HEK293T (cell line): ENCODE results near the gene LUC7L2.

Source experiments
- CTCF ChIA-PET: fragments of 350-600 bp; formaldehyde crosslinking; extraction: SDS; loops from one replicate; lab custom pipeline; 2021; ENCODE audit warnings: antibody characterized with exemption, inconsistent platforms; lab: Yijun Ruan, JAX
- POLR2A ChIA-PET: fragments of 350-600 bp; formaldehyde crosslinking; extraction: SDS; loops from one replicate; lab custom pipeline; 2020; ENCODE audit warnings: antibody characterized with exemption, inconsistent platforms; lab: Yijun Ruan, JAX
- DNase-seq: peaks from one replicate; pipeline ENCODE4 v3.0.0; 2012; ENCODE audit warnings: mixed read lengths; ENCODE audit errors: extremely low spot score
- ARNT ChIP-seq: fragments of 450-650 bp; IDR thresholded peaks from 2 replicates; pipeline ENCODE4 v1.6.1; 2017; ENCODE audit warnings: mild to moderate bottlenecking
- BHLHE40 ChIP-seq: fragments of 450-650 bp; IDR thresholded peaks from 2 replicates; pipeline ENCODE4 v1.6.1; 2016; ENCODE audit warnings: mild to moderate bottlenecking, moderate library complexity, borderline replicate concordance
- CTBP1 ChIP-seq: fragments of 450-650 bp; IDR thresholded peaks from 2 replicates; pipeline ENCODE4 v1.6.1; 2016; ENCODE audit warnings: borderline replicate concordance
- ELF4 ChIP-seq: fragments of 450-650 bp; IDR thresholded peaks from 2 replicates; pipeline ENCODE4 v1.6.1; 2017; ENCODE audit warnings: antibody characterized with exemption
- FOXA1 ChIP-seq: fragments of 450-650 bp; IDR thresholded peaks from 2 replicates; pipeline ENCODE4 v1.6.1; 2016; ENCODE audit warnings: mild to moderate bottlenecking
- FOXK2 ChIP-seq: fragments of 450-650 bp; IDR thresholded peaks from 2 replicates; pipeline ENCODE4 v1.6.1; 2016; ENCODE audit warnings: mild to moderate bottlenecking
- FOXM1 ChIP-seq: fragments of 450-650 bp; IDR thresholded peaks from 2 replicates; pipeline ENCODE4 v1.6.1; 2017; ENCODE audit warnings: mild to moderate bottlenecking, borderline replicate concordance
- HDGF ChIP-seq: fragments of 450-650 bp; IDR thresholded peaks from 2 replicates; pipeline ENCODE4 v1.6.1; 2017; ENCODE audit warnings: antibody characterized with exemption, borderline replicate concordance
- L3MBTL2 ChIP-seq: fragments of 450-650 bp; conservative IDR thresholded peaks from 2 replicates; pipeline ENCODE4 v1.6.1; 2016; ENCODE audit warnings: mild to moderate bottlenecking
- LEF1 ChIP-seq: fragments of 450-650 bp; IDR thresholded peaks from 2 replicates; pipeline ENCODE4 v1.6.1; 2017; ENCODE audit warnings: mild to moderate bottlenecking, borderline replicate concordance
- NFRKB ChIP-seq: fragments of 450-650 bp; IDR thresholded peaks from 2 replicates; pipeline ENCODE4 v1.6.1; 2016; ENCODE audit warnings: mild to moderate bottlenecking, moderate library complexity
- SP1 ChIP-seq: fragments of 450-650 bp; IDR thresholded peaks from 2 replicates; pipeline ENCODE4 v1.6.1; 2017
- SUZ12 ChIP-seq: fragments of 450-650 bp; IDR thresholded peaks from 2 replicates; pipeline ENCODE4 v1.6.1; 2016; ENCODE audit warnings: mild to moderate bottlenecking
- TARDBP ChIP-seq: fragments of 450-650 bp; IDR thresholded peaks from 2 replicates; pipeline ENCODE4 v1.6.1; 2016
- ZNF384 ChIP-seq: fragments of 450-650 bp; IDR thresholded peaks from 2 replicates; pipeline ENCODE4 v1.6.1; 2016
- TF ChIP-seq, protein P1 (sequence below): fragments of 450-650 bp; IDR thresholded peaks from 2 replicates; pipeline ENCODE4 v1.6.1; 2016

Gene LUC7L2

DNA sequence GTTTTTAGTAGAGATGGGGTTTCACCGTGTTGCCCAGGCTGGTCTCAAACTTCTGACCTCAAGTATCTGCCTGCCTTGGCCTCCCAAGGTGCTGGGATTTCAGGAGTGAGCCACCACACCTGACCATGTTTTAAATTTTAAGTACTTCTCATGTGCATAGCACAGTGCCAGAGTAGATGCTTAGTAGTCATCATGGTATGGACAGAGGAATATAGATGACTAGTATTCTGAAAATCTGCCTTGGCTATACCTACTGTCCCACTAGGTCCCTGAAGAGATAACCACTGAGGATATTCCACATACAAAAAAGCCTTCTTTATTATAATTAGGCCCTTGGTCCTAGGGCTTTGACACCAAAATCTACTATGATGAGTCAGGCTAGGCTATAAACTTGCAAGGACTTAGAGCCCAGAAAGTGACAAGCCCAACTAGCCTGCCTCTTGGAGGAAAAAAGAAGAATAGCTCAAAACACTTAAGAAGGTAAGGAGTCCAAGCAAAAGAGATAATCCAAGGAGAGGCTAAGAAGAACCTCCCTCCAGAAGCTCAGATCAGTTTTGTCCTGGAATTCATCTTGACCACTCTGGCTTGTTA lies 34.0 kb downstream of the LUC7L2 start:
- DNase-seq: no peak
- POLR2A ChIA-PET: interaction anchor here (1.0 kb wide), 1 partner anchor 34 kb away, joined by 5 read pairs; the partner anchor contains the start of gene LUC7L2
- CTCF ChIA-PET: no interaction called here
- TF ChIP-seq ZNF384 (no peak), FOXA1 (no peak), FOXM1 (no peak), LEF1 (no peak), CTBP1 (no peak), HDGF (no peak), L3MBTL2 (no peak), NFRKB (no peak), TARDBP (no peak), SUZ12 (no peak), FOXK2 (no peak), BHLHE40 (no peak), ELF4 (no peak)
- TF ChIP-seq, protein P1, sequence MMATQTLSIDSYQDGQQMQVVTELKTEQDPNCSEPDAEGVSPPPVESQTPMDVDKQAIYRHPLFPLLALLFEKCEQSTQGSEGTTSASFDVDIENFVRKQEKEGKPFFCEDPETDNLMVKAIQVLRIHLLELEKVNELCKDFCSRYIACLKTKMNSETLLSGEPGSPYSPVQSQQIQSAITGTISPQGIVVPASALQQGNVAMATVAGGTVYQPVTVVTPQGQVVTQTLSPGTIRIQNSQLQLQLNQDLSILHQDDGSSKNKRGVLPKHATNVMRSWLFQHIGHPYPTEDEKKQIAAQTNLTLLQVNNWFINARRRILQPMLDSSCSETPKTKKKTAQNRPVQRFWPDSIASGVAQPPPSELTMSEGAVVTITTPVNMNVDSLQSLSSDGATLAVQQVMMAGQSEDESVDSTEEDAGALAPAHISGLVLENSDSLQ: no peak

DNA sequence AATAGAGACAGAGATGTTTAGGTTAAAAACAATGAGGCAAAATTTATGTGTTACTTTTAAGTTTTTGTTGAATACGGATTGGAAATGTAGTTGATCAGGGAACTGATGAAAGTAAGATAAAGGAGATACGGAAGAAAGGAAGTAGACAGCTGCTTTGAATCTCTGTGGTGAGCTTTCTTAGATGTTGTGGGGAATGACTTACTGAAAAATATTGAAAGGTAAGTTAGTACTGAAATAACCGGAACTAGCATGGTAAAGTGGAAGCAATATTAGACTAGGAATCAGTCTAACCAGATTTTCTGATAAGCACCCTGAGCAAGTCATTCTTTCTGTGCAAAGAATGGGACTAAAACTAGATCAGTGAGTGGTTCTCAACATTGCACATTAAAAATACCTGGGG lies 34.8 kb downstream of the LUC7L2 start:
- DNase-seq: no peak
- POLR2A ChIA-PET: interaction anchor here (1.0 kb wide), 1 partner anchor 35 kb away, joined by 5 read pairs; the partner anchor contains the start of gene LUC7L2
- TF ChIP-seq TARDBP: no peak
- TF ChIP-seq SUZ12: no peak
- TF ChIP-seq, protein P1: no peak
- no peak for TF ChIP-seq ARNT
- TF ChIP-seq SP1: no peak
- no peak for TF ChIP-seq BHLHE40
- no peak for TF ChIP-seq L3MBTL2
- TF ChIP-seq ZNF384: no peak
- TF ChIP-seq FOXA1: no peak
- no peak for TF ChIP-seq LEF1
- no peak for TF ChIP-seq NFRKB
- TF ChIP-seq FOXK2: no peak
- no peak for TF ChIP-seq CTBP1
- TF ChIP-seq FOXM1: no peak
- no peak for TF ChIP-seq HDGF
- no peak for TF ChIP-seq ELF4
- CTCF ChIA-PET: interaction anchor here (2.0 kb wide), 1 partner anchor 40 kb away, joined by 8 read pairs; no protein-coding TSS in a partner anchor

DNA sequence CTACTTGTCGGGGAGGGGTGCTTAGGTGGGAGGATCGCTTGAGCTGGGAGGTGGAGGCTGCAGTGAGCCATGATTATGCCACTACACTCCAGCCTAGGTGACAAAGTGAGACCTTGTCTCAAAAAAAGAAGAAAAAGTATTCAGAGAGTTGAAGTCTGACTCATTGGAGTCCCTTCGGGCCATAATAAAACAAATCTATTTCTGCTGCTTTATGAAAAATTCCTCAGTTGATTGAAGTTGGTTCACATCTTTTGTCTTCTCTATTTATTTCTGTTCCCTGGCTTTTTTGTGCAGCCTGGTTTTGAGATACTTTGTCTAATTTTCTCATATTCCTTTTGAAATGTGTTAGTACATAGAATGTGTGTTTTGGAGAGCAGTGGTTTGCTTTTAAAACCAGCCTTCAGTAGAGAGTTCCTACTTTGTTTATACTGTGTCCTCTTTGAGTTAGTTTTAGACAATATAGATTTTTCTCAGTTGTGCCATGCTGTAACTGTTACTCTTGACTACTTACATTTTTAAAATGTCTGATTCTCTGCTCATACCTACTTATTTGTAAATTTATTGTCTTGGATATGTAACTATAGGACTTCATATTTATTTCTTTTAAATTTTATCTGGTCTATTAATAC lies 36.7 kb downstream of the LUC7L2 start:
- ChIA-PET POLR2A (no interaction called here), CTCF (interaction anchor here (1.2 kb wide), 1 partner anchor 10 kb away, joined by 3 read pairs; no protein-coding TSS in a partner anchor)
- TF ChIP-seq LEF1: no peak
- TF ChIP-seq FOXM1: no peak
- no peak for DNase-seq

DNA sequence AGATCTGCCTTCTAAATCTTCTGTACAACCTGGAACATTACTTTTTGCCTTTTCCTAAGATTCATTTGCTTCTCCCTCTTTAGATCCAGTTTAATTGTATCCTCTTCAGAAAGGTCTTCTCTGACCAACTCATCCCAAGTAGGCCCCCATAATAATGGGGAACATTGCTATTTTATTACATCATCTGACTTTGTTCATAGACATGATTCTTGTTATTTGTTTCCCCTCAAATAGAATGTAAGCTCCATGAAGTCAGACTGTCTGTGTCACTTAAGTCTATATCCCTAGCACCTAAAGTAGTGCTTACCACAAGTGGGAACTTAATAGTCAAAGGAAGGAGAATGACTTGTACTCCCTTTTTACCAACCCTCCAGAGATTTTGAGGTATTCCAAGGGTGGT lies 37.5 kb downstream of the LUC7L2 start:
- no peak for DNase-seq
- TF ChIP-seq SP1: no peak
- no peak for TF ChIP-seq BHLHE40
- TF ChIP-seq TARDBP: no peak
- no peak for TF ChIP-seq LEF1
- no peak for TF ChIP-seq SUZ12
- POLR2A ChIA-PET: no interaction called here
- CTCF ChIA-PET: no interaction called here

DNA sequence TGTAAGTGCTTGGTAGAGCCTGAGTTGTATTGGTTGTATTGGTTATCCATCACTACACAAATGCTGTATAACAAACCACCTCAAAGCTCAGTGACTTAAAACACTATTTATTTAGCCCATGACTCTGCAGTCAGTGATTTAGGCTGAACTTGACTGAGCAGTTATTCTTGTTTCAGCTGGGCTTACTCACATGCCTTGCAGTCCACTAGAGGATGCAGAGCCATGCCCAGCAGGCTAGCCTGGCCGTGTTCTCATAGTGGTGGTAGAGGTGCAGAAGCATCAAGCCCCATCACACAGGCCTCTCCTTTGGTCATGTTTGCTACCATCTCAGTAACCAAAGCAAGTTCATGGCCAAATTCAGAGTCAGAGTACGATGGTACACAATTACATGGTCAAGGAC lies 43.9 kb downstream of the LUC7L2 start:
- ChIA-PET POLR2A (no interaction called here), CTCF (no interaction called here)
- no peak for TF ChIP-seq SP1
- TF ChIP-seq CTBP1: no peak
- TF ChIP-seq LEF1: no peak
- TF ChIP-seq ELF4: no peak
- TF ChIP-seq ARNT: no peak
- TF ChIP-seq L3MBTL2: no peak
- no peak for TF ChIP-seq FOXK2
- no peak for TF ChIP-seq NFRKB
- TF ChIP-seq BHLHE40: no peak
- no peak for TF ChIP-seq FOXM1
- TF ChIP-seq, protein P1: no peak
- no peak for TF ChIP-seq HDGF
- no peak for TF ChIP-seq FOXA1
- TF ChIP-seq SUZ12: no peak
- no peak for DNase-seq

DNA sequence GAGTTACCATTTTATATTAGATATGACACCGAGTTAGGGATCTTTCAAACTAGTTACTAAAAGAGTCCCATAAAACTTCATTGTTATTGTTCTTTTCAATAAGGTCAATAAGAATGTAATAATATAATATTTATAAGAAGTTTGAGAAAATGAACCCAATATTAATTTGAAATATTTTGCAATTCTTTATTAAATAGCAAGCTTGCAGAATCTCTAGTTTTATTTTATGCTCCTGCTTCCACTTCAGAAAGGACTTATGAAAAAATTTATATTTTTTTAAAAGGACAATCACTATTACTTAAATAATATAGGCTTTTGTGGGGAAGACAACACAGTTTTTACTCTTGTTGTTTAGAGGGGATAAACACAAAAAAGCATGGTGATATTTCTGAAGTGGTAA lies 47.9 kb downstream of the LUC7L2 start:
- TF ChIP-seq NFRKB: no peak
- TF ChIP-seq FOXA1: no peak
- TF ChIP-seq, protein P1: no peak
- no peak for TF ChIP-seq ZNF384
- no peak for TF ChIP-seq SP1
- no peak for TF ChIP-seq CTBP1
- no peak for TF ChIP-seq ELF4
- no peak for TF ChIP-seq L3MBTL2
- no peak for TF ChIP-seq SUZ12
- POLR2A ChIA-PET: no interaction called here
- CTCF ChIA-PET: interaction anchor here (1.2 kb wide), 1 partner anchor 26 kb away, joined by 3 read pairs; no protein-coding TSS in a partner anchor
- no peak for DNase-seq
